GM21723 (cell line): ENCODE results near the gene CHRM5.
"Not testable (repeated sequence)": the region's sequence is repeated elsewhere in the genome, so short reads cannot be mapped to it uniquely, and the experiment has no call there.

Experiments used
- ATAC-seq: cut with Tn5 transposase; IDR thresholded peaks from one replicate; pipeline ENCODE4 v1.9.1; 2021; ENCODE audit warnings: mild to moderate bottlenecking, moderate library complexity; ENCODE audit not compliant: unreplicated experiment

The CHRM5 gene

GRCh38 chr15:34038871-34039789 is 70.8 kb downstream of the CHRM5 start, which contains the start of gene AVEN:
Gene AVEN (minus strand): TSS chr15:34039204. CDS start chr15:34039046, 158 bp downstream.
- peak; percentile 55 for ATAC-seq

DNA sequence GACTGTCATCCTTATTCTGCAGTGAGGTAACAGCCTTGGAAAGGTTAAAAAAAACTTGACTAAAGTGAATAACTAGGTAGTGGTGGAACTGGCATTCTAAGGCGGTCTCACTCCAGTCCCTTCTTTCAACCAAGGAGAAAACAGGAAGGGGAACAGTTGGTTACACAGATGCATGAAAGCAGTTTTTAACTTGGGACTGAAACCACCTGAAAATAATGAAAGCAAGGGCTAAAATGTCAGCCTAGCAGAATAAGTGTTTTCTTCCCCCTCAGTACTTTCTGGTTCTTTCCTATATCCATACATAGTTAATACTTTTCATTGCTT is 71.5 kb downstream of the CHRM5 start:
- ATAC-seq = peak; percentile 32

- no peak for ATAC-seq
Measured at GRCh38 chr15:34043391-34043790, 75.1 kb downstream of the CHRM5 start.

- ATAC-seq = no peak
Measured at GRCh38 chr15:34043813-34044212, 75.5 kb downstream of the CHRM5 start.

- no peak for ATAC-seq
Measured at GRCh38 chr15:34046471-34047145, 78.3 kb downstream of the CHRM5 start.

- no peak for ATAC-seq
Measured at GRCh38 chr15:34047893-34048775, 79.8 kb downstream of the CHRM5 start.

- ATAC-seq = no peak
Measured at GRCh38 chr15:34049112-34049511, 80.8 kb downstream of the CHRM5 start.

DNA sequence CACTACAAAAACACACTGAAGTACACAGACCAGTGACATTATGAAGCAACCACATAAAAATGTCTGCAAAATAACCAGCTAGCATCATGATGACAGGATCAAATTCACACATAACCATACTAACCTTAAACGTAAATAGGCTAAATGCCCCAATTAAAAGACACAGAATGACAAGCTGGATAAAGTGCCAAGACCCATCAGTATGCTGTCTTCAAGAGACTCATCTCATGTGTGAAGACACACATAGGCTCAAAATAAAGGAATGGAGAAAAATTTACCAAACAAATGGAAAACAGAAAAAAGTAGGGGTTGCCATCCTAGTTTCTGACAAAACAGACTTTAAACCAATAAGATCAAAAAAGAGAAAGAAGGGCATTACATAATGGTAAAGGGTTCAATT is 82.1 kb downstream of the CHRM5 start:
- not testable (repeated sequence) for ATAC-seq

DNA sequence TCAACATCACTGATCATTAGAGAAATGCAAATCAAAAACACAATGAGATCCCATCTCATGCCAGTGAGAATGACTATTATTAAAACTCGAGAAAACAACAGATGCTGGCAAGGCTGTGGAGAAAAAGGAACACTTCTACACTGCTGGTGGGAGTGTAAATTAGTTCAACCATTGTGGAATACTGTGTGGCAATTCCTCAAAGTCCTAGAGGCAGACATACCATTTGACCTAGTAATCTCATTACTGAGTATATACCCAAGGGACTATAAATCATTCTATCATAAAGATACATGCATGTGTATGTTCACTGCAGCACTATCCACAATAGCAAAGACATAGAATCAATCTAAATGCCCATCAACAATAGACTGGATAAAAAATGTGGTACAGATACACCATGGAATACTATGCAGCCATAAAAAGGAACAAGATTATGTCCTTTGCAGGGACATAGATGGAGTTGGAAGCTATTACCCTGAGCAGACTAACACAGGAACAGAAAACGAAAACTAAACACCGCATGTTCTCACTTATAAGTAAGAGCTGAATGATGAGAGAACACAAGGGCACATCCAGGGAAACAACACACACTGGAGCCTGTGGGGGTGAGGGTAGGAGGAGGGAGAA is 85.9 kb downstream of the CHRM5 start:
- no peak for ATAC-seq

DNA sequence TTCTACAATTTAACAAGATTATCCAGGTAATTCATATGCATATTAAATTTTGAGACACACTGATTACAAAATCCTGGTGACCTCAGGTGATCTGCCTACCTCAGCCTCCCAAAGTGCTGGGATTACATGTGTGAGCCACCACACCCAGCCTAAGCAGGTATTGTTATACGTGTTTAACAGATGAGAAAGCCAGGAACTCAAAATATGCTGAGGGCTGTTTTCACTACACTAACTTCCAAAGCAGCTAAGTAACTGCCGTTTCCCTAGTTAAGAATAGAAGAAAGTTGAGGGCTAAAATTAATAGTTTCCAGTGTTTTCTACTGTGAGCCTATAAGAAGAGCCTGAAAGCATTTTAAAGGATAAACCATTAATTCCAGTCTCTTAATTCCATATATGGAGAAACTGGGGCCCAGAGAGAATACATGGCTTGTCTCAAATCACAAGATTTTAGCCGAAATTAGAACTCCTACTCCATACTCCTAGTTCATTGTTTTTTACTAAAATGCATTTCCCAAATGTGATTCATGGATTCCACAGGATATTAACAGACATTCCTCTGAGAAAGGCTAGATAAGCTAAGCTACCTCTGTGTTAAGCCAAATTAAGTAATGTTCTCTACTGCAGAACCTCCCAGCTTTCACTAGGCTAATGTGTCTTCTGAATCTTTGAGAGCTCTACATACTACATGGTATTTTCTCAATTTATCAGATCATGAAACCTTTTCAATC is 87.7 kb downstream of the CHRM5 start:
- ATAC-seq = no peak

DNA sequence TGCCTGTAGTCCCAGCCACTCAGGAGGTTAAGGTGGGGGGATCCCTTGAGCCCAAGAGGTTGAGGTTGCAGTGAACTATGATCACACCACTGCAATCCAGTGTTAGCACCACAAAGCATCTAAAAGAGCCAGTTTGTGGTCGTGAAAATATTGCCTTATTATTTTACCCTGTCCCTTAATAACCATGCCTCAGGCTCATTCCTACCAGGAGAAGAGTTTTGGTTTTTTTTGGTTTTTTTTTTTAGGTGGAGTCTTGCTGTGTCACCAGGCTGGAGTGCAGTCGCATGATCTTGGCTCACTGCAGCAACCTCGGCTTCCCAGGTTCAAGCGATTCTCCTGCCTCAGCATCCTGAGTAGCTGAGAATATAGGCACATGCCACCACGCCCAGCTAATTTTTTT is 88.6 kb downstream of the CHRM5 start:
- ATAC-seq = no peak

DNA sequence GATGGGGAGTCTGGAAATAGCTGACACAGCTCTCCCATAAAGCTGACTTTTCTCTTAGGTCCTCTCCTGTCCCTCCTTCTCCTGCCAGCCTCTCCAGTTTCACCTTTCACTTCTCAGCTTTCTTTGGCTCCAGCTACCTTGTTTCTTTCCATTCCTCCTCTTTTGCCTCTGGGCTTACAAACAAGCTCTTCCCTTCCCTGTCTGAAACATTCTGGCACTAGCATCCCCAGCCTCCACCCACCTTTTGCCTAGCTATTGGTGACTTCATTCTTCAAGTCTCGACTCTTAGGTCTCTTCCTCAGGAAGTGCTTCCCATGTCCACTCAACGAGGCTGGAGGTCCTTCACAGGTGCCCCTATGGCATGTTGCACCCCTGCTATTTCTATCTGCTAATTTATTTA is 91.2 kb downstream of the CHRM5 start:
- ATAC-seq = no peak

GRCh38 chr15:34059946-34060345 is 91.6 kb downstream of the CHRM5 start:
- ATAC-seq = no peak

DNA sequence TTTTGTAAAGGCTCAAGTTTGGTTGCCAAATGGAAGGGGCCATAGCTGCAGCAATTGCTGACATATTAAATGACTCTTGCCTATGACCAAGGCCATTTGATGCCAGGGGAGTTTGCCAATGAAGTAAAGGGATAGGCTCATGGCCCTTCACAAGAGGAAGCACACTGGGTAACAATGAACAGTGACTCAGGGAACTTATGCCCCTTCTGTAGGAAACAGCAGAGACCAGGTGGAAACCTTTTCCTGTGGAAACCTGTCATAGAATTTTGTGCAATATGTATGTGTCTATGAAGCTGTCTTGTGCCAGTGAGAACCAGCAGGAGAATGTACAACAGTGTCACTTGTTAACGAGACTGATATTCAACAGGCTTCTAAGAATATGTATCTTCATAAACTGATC is 96.1 kb downstream of the CHRM5 start:
- no peak for ATAC-seq

DNA sequence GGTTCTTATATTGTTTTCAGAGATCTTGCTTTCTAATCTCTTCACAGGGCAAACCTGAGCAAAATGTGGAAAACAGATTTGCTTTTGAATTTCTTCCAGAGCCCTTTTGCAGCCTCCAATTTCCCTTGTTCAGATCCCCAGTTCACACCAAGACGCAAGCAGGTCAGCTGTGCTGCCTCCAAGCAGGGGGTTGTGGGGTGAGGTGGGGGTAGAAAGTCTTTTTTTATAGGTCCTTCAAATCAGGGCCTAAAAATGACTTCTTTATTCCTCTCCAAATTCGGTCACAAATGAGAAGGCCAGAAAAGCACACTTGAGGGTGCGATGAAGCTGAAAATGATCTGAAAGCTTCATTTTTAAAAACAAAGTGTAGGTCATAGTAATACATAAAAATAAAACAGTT is 97.0 kb downstream of the CHRM5 start:
- no peak for ATAC-seq

GRCh38 chr15:34065941-34066340 is 97.6 kb downstream of the CHRM5 start:
- no peak for ATAC-seq

GRCh38 chr15:34070003-34070402 is 101.7 kb downstream of the CHRM5 start:
- no peak for ATAC-seq

DNA sequence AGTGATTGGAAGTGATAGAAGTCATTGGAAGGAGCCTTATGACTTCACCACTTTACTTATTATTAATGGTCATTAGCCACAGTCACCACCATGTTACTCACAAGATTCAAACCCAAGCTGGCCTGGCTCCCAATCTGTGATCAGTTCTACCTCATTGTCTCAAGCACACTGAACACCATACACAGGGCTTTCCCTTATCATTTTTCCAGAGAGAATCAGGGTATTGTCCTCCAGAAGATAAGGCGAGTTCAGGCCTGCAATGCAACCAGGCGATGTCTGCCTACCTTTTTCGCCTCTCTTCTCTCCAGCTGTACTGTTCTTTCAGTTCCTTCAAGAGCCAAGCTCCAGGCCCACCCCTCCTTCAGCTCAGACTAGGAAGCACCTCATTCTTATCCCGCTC is 108.5 kb downstream of the CHRM5 start:
- ATAC-seq = no peak

DNA sequence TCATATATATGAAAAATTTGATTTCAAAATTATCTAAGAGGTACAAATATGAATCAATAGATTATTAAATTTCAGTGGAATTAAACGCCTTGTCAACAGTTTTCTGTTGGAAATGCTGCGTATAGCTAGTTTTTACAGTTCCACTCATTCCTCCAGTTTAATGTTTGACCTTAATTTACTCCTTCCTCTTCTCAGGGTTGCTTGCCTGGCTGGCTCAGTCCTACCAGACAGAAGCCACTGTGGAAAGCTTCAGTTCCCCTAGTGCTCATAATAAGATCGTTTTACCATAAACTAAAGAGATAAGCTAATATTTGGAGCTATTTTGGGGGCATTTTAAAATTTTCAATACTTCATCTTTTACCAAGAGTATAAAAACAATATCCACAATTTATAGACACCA is 110.6 kb downstream of the CHRM5 start:
- no peak for ATAC-seq

DNA sequence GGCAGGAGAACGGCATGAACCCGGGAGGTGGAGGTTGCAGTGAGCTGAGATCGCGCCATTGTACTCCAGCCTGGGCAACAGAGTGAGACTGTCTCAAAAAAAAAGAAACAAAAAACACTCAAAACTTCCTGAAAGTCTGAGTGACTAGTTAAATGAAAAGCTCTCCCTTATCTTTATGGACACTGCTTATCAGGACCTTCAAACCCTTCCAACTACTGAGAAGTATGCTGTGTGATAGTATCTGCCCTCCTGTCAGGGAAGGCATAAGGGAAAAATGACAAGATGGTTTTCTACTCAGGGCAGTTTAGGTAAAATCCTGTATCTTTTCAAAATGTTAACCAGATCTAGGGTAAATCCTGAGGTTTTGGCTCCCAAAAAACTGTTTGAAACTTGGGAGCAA is 111.6 kb downstream of the CHRM5 start:
- no peak for ATAC-seq
